Measurements from ENCODE around the gene IL1RAPL1. TPM values are rescaled to one million over a fixed set of nuclear protein-coding genes. Genes with fewer than 3 reads are reported as not detected.
A peak's percentile ranks its signal among the peaks of the same experiment; 100 is the strongest.
"Not testable (repeated sequence)": the region's sequence is repeated elsewhere in the genome, so short reads cannot be mapped to it uniquely, and the experiment has no call there.

IL1RAPL1 gene
- total RNA-seq, 1 donor from 2014 or later, result not detected

DNA sequence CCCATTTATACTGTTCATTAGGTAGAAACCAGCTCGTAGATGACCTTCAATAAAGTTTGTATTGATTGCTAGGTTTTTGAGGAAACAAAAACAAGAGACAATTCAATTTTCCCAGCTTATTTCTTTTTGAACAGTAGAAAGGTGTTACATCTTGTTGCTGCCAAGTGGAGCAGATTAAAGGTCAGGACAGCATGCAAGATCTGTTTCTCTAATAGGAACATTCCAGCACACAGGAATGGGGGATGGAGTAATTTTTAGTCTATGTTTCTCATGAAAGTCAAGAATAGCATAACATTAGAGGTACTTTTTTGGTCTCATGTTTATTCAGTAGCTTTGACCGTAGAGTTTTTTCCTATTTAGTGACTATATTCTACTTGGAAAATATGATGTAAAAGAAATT, 132.4 kb downstream of the IL1RAPL1 start:
- DNase-seq (ENCODE audit: low read depth), result no peak
- no peak overlapping the region for H3K4me3 ChIP-seq (ENCODE audit: low read depth, low read length)
- TF ChIP-seq, protein P1, sequence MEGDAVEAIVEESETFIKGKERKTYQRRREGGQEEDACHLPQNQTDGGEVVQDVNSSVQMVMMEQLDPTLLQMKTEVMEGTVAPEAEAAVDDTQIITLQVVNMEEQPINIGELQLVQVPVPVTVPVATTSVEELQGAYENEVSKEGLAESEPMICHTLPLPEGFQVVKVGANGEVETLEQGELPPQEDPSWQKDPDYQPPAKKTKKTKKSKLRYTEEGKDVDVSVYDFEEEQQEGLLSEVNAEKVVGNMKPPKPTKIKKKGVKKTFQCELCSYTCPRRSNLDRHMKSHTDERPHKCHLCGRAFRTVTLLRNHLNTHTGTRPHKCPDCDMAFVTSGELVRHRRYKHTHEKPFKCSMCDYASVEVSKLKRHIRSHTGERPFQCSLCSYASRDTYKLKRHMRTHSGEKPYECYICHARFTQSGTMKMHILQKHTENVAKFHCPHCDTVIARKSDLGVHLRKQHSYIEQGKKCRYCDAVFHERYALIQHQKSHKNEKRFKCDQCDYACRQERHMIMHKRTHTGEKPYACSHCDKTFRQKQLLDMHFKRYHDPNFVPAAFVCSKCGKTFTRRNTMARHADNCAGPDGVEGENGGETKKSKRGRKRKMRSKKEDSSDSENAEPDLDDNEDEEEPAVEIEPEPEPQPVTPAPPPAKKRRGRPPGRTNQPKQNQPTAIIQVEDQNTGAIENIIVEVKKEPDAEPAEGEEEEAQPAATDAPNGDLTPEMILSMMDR (conservative IDR thresholded peaks at IDR 0.05; ENCODE audit: low read depth, low read length), result no peak

DNA sequence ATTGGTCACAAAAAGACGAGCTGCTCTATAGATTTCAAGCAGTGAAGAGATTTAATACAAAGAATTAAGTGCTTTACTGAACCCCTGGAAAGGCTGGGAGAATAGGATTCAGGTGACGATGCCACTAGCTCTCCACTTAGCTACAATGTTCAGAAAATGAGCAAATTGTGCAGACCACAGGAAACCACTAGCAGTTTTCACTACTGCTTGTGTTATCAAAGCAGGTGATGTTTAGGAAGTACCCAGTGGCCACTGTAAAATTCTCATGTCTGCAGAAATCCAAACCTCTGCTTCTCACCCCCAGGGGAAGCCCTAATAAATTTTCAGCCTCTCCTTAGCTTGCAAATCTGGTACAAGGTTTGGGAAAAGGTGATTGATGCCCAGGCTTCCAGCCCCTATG, 165.1 kb downstream of the IL1RAPL1 start:
- TF ChIP-seq, protein P1 (conservative IDR thresholded peaks at IDR 0.05; ENCODE audit: low read depth, low read length), result no peak
- no peak overlapping the region for H3K4me3 ChIP-seq (ENCODE audit: low read depth, low read length)
- DNase-seq (ENCODE audit: low read depth), result no peak

DNA sequence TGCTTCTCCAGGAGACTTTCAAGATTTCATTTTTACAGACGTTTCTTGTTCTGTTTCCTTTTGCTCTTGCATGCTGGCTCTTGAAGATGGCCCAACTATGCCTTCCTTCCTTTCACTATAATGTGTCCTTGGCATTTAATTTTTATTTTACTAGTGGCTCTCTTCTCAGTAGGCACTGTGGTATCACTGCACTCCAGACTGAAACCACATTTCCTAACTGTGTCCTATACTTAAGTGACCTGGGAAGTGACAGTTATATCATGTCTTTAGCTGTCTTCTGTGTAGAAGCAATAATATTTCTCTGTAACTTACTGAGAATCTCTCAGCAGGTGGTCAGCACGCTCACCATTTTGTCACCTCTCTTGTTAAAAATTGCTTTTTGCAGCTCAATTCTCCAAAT, 168.9 kb downstream of the IL1RAPL1 start:
- TF ChIP-seq, protein P1 (conservative IDR thresholded peaks at IDR 0.05; ENCODE audit: low read depth, low read length), result no peak
- DNase-seq (ENCODE audit: low read depth), result no peak
- no peak overlapping the region for H3K4me3 ChIP-seq (ENCODE audit: low read depth, low read length)

DNA sequence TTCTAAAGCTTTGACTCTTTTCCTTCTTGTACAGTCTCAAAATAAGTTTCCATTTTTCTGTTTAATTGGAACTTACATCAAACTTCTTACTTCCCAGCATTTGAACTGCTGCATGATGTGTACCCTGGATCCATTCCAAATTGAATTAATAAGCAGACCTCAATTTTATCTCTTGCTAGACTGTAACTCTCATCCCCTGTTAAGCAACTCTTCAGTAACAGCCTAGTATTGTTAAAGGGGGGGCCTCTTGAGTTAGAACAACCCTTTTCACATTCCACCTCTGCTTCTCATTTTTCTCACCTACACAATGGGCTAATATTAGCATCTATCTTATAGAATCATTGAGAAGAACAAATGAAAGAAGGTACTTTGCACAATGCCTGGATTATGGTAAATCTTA, 169.4 kb downstream of the IL1RAPL1 start:
- no peak overlapping the region for H3K4me3 ChIP-seq (ENCODE audit: low read depth, low read length)
- TF ChIP-seq, protein P1 (conservative IDR thresholded peaks at IDR 0.05; ENCODE audit: low read depth, low read length), result no peak
- DNase-seq (ENCODE audit: low read depth), result no peak

DNA sequence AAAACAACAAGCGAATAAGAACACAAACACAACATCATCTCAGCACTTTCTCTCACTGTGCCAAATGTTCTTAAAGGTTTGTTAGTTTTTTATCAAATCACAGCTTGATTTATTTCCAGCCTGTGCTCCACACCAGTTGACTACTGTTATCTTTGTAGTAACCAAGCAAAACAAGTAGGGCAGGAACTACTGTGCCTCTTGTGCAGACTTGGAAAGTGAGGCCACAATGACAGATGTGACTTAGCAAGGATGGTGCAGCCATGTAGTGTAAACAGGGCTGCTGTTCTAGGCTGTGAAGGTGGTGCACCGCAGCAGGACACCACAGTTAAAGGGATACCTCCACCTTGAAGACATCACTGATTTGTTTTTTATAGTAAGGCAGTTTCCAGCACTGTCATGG, 170.0 kb downstream of the IL1RAPL1 start:
- TF ChIP-seq, protein P1 (conservative IDR thresholded peaks at IDR 0.05; ENCODE audit: low read depth, low read length), result no peak
- H3K4me3 ChIP-seq (ENCODE audit: low read depth, low read length), result no peak overlapping the region
- DNase-seq (ENCODE audit: low read depth), result no peak

DNA sequence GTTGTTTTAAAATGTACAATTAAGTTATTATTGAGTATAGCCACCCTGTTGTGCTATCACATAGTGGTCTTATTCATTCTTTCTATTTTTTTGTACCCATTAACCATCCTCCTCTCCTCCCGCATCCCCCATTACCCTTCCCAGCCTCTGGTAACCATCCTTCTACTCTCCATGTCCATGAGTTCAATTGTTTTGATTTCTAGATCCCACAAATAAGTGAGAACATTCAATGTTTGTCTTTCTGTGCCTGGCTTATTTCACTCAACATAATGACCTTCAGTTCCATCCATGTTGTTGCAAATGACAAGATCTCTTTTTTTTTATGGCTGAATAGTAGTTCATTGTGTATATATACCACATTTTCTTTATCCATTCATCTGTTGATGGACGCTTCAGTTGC, 179.3 kb downstream of the IL1RAPL1 start:
- not testable (repeated sequence) for DNase-seq (ENCODE audit: low read depth); H3K4me3 ChIP-seq (ENCODE audit: low read depth, low read length)

DNA sequence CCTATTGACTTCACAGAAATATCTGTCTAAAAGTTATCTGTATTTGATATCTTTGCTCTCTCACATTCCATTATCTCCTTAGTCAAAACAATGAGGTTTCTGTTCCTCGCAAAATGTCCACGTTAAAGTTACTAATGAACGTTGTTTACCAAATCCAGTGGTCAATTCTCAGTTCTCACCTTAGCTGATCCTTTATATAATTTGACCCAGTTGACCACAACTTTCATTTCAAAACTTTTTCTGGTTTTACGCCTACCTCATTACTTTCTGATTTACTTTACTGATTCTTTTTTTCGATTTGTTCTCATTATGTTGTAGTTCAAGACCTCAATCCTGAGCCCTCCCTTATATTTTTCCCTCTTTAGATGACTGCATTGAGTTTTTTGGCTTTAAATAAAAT, 186.6 kb downstream of the IL1RAPL1 start:
- H3K4me3 ChIP-seq (ENCODE audit: low read depth, low read length), result no peak overlapping the region
- TF ChIP-seq, protein P1 (conservative IDR thresholded peaks at IDR 0.05; ENCODE audit: low read depth, low read length), result no peak
- no peak for DNase-seq (ENCODE audit: low read depth)

DNA sequence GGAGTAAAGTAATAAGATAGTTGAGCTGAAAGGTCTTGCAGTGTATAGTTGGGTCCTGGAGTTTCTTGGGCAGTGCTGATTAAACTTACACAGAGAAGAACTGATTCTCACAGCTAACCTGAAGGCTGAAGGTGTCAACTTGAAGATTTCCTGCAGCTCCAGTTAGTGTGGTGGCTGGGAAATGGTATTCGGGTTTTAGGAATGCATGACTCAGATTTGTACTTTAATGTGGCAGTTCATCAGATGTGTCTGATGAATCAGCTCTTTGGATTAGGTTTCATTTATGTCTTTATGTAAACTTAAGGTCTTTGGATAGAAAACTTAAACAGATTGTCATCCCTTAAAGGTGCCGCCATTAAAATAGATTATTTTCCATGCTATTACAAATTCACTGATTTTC, 200.0 kb downstream of the IL1RAPL1 start:
- H3K4me3 ChIP-seq (ENCODE audit: low read depth, low read length), result no peak overlapping the region
- DNase-seq (ENCODE audit: low read depth), result peak; percentile 36
- TF ChIP-seq, protein P1 (conservative IDR thresholded peaks at IDR 0.05; ENCODE audit: low read depth, low read length), result no peak

DNA sequence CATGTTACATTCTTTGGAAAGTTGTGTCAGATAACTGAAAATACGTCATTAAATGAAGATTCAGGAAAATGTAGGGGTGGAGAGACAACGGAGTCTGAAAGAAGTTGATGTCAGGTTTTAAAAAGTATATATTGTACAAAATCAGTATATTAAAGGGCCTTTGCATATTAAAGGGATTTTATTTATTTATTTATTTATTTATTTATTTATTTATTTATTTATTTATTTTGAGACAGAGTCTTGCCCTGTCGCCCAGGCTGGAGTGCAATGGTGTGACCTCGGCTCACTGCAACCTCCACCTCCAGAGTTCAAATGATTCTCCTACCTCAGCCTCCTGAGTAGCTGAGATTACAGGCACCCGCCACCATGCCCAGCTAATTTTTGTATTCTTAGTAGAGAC, 213.4 kb downstream of the IL1RAPL1 start:
- DNase-seq (ENCODE audit: low read depth); H3K4me3 ChIP-seq (ENCODE audit: low read depth, low read length): not testable (repeated sequence)

Measured in epithelial cell of proximal tubule (primary cell).